Activated T-helper 17 cell treated with anti-CD3 and anti-CD28 coated beads, Interleukin-2, amount 50 U/mL, for 72 hours (primary cell): ENCODE data around the gene SUPT7L. TPM values are rescaled to one million over a fixed set of nuclear protein-coding genes. Genes with fewer than 3 reads are reported as not detected.
A peak's percentile ranks its signal among the peaks of the same experiment; 100 is the strongest.

Experiments
- ATAC-seq: fragments of 150-1000 bp; cut with Tn5 transposase; replicated peaks from 2 replicates; pipeline ENCODE4 v1.10.0; 2021; ENCODE audit warnings: mild to moderate bottlenecking, moderate library complexity
- H3K27ac Mint-ChIP-seq: one replicate; pipeline ENCODE4 v1.8.0; 2022; ENCODE audit warnings: mixed read lengths
- H3K27me3 Mint-ChIP-seq: one replicate; pipeline ENCODE4 v1.8.0; 2022; ENCODE audit warnings: mixed read lengths
- H3K36me3 Mint-ChIP-seq: one replicate; pipeline ENCODE4 v1.8.0; 2022; ENCODE audit warnings: low read depth, mild to moderate bottlenecking, mixed read lengths
- H3K4me1 Mint-ChIP-seq: one replicate; pipeline ENCODE4 v1.8.0; 2022; ENCODE audit warnings: mixed read lengths
- H3K4me3 Mint-ChIP-seq: one replicate; pipeline ENCODE4 v1.8.0; 2022; ENCODE audit warnings: mild to moderate bottlenecking, mixed read lengths
- H3K9me3 Mint-ChIP-seq: one replicate; pipeline ENCODE4 v1.8.0; 2022; ENCODE audit warnings: mixed read lengths
- total RNA-seq, 2 donors: library from RNA; stranded (reverse); gene quantifications; one replicate each; pipeline ENCODE4 v1.2.3, GENCODE V29; 2022

SUPT7L gene, protein sequence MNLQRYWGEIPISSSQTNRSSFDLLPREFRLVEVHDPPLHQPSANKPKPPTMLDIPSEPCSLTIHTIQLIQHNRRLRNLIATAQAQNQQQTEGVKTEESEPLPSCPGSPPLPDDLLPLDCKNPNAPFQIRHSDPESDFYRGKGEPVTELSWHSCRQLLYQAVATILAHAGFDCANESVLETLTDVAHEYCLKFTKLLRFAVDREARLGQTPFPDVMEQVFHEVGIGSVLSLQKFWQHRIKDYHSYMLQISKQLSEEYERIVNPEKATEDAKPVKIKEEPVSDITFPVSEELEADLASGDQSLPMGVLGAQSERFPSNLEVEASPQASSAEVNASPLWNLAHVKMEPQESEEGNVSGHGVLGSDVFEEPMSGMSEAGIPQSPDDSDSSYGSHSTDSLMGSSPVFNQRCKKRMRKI
- 10 to 100 TPM; 27.7 to 32.7 TPM for total RNA-seq

DNA sequence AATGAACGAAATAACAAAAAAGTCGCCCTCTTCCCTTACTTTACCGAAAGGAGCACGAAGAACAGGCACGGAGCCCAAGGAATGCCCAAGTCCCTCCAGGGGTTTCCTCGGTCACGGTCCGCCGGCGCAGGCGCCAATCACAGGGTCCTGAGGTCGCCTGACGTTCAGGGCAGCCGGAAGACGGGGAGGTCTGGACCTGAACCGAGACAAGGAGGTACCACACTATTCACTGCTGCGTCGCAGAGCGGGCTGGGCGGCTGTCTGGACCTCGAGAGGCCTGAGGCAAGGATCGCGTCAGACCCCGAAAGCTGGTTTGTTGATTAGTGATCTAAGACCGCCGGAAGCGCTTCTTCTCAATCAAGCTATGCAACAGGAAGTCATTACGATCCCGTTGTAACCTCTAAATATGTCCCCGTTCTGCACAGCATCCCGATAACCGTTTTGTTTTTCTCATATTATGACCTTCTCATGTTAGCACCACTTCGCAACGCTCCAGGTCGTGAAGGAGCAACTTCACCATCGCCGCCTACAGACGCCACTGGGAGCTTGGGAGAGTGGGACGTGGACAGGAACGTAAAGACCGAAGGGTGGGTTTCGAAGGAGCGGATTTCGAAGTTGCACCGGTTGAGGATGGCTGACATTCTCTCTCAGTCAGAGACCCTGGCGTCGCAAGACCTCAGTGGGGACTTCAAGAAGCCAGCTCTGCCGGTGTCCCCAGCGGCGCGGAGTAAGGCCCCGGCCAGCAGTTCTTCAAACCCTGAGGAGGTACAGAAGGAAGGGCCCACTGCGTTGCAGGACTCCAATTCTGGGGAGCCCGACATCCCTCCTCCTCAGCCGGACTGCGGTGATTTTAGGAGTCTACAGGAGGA is at the start of gene SUPT7L, which contains the start of gene SLC4A1AP:
Gene SUPT7L (minus strand): TSS at position 330 of the 869 bp plus-strand sequence. CDS start 1,422 bp downstream, outside the sequence.
Gene SLC4A1AP (plus strand): TSS at position 605 of the 869 bp plus-strand sequence. CDS start 26 bp downstream, at position 631.
- Mint-ChIP-seq H3K36me3 (peaks cover 95% of the 10 kb centered on the region), H3K4me1 (peaks cover 25% of the 10 kb centered on the region)

DNA sequence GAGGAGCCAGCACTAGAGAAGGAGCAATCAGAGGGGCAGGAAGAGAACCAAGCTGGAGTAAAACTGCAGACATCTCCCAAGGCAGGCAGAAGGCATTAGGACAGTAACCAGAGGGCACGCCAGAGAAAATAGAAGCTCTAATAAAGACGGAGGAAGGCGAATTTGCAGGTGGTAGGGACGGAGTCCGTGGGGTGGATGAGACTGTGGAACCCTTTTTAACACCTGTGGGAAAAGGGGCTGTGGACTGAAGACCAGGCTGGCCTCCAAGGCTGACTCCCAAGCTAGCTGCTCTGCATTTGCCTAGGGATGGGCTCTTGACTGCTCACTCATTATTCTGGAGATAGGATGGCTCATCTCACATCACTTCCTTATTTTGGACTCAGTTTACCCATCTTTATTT is 49.8 kb upstream of the SUPT7L start:
- ATAC-seq = no peak
- Mint-ChIP-seq H3K9me3 (no peaks in the 10 kb centered on the region), H3K27ac (no peak overlapping the region), H3K4me3 (no peak overlapping the region), H3K36me3 (no peaks in the 10 kb centered on the region), H3K4me1 (peaks cover 18% of the 10 kb centered on the region), H3K27me3 (no peaks in the 10 kb centered on the region)

More for the DNA sequence above, at the start of gene SUPT7L, which contains the start of gene SLC4A1AP:
- H3K9me3 Mint-ChIP-seq = no peaks in the 10 kb centered on the region
- H3K27me3 Mint-ChIP-seq = no peaks in the 10 kb centered on the region
- H3K27ac Mint-ChIP-seq = peak within 1 kb of the TSS; percentile 99
- peak within 1 kb of the TSS; percentile 99 for H3K4me3 Mint-ChIP-seq
- peak; percentile 90 for ATAC-seq

DNA sequence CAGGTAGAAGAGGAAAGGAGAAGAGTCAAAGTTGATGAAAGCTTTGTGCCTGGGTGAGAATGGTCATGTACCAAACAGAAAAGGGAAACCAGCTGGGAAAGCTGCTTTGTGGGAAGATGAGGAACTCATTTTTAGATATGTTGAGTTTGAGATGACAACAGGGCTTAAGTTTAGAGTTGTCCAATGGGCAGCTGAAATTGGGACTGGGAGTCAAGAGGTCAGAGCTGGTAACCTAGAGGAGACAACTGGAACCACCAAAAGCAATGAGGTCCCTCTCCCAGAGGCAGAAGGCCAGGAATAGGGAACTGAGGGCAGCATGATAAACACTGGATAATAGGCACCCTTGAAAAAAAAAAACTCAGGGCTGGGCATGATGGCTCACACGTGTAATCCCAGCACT is 49.1 kb upstream of the SUPT7L start:
- Mint-ChIP-seq H3K27ac (no peak overlapping the region), H3K4me1 (peaks cover 18% of the 10 kb centered on the region), H3K4me3 (no peak overlapping the region), H3K27me3 (no peaks in the 10 kb centered on the region), H3K36me3 (no peaks in the 10 kb centered on the region), H3K9me3 (no peaks in the 10 kb centered on the region)
- no peak for ATAC-seq

DNA sequence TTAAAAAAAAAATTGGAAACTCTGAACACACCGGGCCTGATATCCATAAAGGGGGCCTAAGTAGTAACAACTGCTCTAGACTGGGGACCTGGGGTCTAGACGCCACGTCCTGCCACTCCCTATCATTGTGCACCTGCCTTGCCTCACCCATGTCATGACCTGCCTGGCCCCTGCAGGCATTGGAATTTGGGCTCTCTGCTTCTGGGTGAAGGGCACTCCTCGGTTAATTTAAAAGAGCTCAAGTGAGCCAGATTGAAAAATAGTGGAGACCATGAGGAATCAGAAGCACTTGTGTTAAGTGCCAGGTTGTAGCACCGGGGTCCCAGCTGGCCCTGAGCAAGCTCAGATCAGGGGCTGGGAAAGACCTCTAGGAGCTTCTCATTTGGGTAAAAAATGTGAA is 48.4 kb upstream of the SUPT7L start:
- Mint-ChIP-seq H3K27ac (no peak overlapping the region), H3K36me3 (no peaks in the 10 kb centered on the region), H3K27me3 (no peaks in the 10 kb centered on the region), H3K4me3 (no peak overlapping the region), H3K9me3 (no peaks in the 10 kb centered on the region), H3K4me1 (peaks cover 13% of the 10 kb centered on the region)
- ATAC-seq = no peak

DNA sequence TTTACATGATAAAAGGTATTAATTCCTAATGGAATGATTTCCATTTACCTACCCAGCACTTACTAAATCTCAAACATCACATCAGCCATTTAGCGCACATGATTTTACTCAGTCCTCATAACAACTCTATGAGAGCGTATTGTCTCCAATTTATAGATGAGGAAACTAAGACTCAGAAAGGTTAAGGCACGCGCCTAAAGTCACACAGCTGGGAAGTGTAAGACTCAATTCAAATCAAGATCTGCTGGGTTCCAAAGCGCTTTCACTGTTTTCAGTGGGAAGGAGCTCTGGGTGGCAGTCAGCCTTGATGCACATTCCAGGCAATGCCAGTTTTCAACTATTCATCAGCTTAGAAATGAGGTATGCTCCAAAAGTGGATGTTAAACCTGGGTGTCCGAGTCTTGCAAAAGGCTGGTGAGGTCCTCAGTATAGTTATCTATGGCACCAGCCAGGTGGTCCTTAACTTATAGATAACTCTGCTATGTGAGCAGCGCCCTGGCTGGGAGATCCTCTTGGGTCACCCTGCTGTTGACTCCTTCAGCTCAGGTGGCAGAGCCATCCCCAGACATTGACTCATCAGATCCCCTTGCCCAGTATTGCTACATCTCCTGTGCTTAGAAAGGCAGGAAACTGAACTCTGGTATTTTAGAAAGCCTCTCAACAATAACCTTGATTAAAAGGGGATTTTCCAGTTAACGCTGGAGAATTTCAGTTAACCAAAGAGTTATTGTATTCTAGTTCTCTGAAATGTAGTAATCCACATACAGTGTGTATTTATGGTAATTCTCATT is 47.4 kb upstream of the SUPT7L start:
- Mint-ChIP-seq H3K4me3 (no peak overlapping the region), H3K36me3 (no peaks in the 10 kb centered on the region), H3K27me3 (no peaks in the 10 kb centered on the region), H3K27ac (no peak overlapping the region), H3K4me1 (peaks cover 11% of the 10 kb centered on the region), H3K9me3 (no peaks in the 10 kb centered on the region)
- peak; percentile 61 for ATAC-seq

DNA sequence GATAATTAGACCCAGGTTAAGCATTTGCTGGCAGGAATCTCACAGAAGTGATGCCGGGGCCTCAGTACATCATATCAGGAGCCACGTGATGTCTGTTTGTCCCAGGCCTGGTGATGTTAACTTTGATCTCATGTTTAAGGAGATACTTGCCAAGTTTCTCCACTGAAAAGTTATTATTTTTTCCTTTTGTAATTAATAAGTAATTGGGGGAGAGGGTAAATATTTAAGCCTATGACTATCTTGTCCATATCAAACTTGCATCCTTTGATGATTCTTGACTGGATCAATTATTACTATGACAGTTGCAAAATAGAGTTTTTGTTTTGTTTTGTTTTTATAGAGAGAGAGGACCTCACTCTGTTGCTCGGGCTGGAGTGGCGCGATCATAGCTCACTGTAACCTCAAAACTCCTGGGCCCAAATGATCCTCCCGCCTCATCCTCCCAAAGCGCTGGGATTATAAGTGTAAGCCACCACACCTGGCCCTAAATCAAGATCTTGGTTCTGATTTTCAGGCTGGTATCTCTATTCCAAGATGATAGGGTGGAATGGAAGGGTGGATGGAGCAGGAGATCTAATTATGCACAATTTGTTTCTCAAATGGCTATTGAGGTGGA is 46.7 kb upstream of the SUPT7L start:
- H3K4me3 Mint-ChIP-seq = no peak overlapping the region
- H3K36me3 Mint-ChIP-seq = no peaks in the 10 kb centered on the region
- H3K9me3 Mint-ChIP-seq = no peaks in the 10 kb centered on the region
- H3K27me3 Mint-ChIP-seq = no peaks in the 10 kb centered on the region
- no peak overlapping the region for H3K27ac Mint-ChIP-seq
- peaks cover 17% of the 10 kb centered on the region for H3K4me1 Mint-ChIP-seq
- ATAC-seq = no peak

DNA sequence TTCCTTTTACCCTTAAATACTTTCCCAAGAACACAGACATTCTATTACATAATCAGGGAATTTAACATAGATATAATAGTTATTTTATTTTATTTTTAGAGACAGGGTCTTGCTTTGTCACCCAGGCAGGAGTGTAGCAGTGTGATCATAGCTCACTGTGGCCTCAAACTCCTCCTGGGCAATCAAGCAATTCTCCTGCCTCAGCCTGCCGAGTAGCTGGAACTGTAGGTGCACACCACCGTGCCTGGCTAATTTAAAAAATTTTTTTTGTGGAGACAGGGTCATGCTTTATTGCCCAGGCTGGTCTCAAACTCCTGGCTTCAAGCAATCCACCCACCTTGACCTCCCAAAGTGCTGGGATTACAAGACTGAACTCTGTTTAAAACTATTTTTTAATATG is 45.9 kb upstream of the SUPT7L start:
- Mint-ChIP-seq H3K4me1 (peaks cover 21% of the 10 kb centered on the region), H3K4me3 (no peak overlapping the region), H3K27me3 (no peaks in the 10 kb centered on the region), H3K36me3 (no peaks in the 10 kb centered on the region), H3K9me3 (no peaks in the 10 kb centered on the region), H3K27ac (no peak overlapping the region)
- no peak for ATAC-seq

DNA sequence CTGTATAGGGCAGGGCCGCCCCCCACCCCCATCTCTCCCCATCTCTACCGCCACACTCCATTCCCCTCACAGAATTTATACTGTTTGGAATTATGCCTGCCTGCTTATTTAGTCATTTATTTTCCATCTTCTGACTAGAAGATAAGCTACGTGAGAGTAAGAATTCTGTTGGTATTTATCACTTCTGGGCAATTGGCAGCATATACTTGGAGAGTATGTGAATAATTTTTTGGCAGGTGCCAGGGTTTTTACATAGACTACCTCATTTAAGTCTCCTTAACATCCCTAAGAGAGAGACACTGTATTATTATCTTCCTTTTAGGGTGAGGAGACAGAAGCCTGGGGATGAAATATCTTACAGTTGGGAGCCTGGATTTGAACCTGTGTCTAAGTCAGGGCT is 45.3 kb upstream of the SUPT7L start:
- no peaks in the 10 kb centered on the region for H3K9me3 Mint-ChIP-seq
- H3K27me3 Mint-ChIP-seq = no peaks in the 10 kb centered on the region
- no peak for ATAC-seq
- H3K36me3 Mint-ChIP-seq = no peaks in the 10 kb centered on the region
- peaks cover 25% of the 10 kb centered on the region for H3K4me1 Mint-ChIP-seq
- H3K4me3 Mint-ChIP-seq = no peak overlapping the region
- no peak overlapping the region for H3K27ac Mint-ChIP-seq

DNA sequence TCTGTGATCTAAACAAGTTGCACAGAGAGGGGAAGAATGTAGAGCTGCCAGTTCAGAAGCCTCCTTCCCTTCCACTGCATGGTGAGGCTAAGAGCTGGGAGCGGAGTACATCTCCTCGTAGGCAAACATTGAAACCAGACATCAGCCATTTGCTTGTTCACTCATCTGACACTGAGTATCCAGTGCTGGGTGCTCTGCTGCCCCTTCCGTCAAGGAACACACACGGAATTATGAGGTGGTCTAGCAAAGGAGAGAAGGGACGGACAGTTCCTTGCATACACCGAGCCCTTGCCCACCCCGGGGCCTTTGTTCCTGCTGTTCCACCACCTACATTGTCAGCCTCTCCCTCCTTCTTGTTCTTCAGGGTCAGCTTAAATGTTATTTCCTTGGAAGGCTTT is 44.8 kb upstream of the SUPT7L start:
- H3K36me3 Mint-ChIP-seq = no peaks in the 10 kb centered on the region
- no peak overlapping the region for H3K4me3 Mint-ChIP-seq
- no peak for ATAC-seq
- H3K27ac Mint-ChIP-seq = no peak overlapping the region
- no peaks in the 10 kb centered on the region for H3K9me3 Mint-ChIP-seq
- H3K27me3 Mint-ChIP-seq = no peaks in the 10 kb centered on the region
- peaks cover 29% of the 10 kb centered on the region for H3K4me1 Mint-ChIP-seq

DNA sequence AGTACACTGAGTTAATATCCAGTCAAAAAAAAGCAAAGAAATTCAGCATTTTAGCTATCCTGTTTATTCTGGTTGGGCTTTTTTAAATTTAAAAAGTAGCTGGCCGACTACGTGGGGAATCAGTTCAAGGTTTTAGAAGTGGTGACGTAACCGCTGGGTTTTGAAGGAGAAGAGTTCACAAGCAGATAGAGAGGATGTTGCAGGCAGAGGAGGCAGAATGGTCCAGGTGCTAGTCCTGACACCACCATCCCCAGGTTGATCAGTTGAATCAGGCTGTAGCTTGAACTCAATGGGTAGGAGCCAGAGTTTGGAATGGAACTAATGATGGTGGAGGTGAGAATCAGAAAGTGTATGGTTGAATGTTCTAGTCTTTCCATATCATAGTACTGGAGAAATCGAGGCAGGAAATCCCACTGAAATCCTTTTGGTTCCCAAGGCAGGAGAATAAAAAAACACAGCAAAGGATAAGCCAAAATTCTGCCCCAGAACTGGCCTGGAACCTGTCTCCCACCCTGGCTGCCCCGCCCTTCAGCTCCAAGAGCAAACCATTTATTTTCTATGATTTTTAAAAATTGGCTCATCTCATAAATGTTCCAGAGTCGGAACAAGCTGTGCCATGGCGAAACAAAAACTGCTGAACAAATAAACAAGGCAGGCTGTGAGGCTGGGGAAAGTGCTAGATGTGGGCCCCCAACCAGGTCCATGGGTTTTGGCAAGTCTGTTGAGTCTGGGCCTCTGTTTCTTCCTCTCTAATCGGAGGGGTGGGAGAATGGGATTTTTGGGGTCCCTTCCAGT is 44.2 kb upstream of the SUPT7L start:
- Mint-ChIP-seq H3K4me1 (peaks cover 30% of the 10 kb centered on the region), H3K9me3 (no peaks in the 10 kb centered on the region), H3K36me3 (no peaks in the 10 kb centered on the region), H3K27me3 (no peaks in the 10 kb centered on the region), H3K4me3 (no peak overlapping the region), H3K27ac (no peak overlapping the region)
- ATAC-seq = no peak

DNA sequence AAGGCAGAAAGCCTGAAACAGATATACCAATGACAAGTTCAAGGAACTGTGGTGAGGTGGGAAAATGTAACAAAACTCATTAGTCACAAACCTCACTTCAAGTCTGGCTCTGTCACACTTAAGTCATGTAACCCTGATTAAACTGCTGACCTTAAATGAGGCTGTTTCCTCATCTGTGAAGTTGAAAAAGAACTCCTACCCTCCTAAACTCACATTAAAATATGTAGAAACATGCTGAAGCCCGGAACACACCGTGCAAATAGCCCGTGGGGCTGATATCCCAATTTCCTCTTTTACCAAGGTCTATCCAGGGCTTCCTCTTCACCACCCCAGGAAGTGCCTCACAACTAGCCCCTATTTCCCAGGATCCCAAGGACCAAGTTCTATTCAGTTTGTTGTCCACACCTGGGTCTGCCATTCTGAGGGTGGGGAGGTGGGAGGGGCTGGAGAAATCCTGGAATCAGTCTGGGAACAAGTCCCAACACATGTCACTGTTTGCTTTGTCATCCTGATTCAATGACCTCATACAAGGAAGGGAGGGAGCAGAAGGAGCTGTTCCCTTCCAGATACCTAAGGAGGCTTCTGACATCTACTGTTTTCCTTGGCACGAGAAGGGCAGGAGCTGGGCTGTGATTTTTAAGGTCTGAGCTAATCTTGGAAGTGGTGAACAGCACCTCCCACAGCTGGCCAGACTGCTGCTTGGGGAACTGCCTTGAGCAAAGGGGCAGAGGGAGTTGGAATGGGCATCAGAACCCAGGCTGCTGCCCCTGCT is 42.6 kb upstream of the SUPT7L start:
- Mint-ChIP-seq H3K27ac (peak overlapping the region; percentile 64), H3K27me3 (no peaks in the 10 kb centered on the region), H3K36me3 (no peaks in the 10 kb centered on the region), H3K4me1 (peaks cover 21% of the 10 kb centered on the region), H3K4me3 (peak overlapping the region; percentile 49), H3K9me3 (no peaks in the 10 kb centered on the region)
- ATAC-seq = peak; percentile 95

DNA sequence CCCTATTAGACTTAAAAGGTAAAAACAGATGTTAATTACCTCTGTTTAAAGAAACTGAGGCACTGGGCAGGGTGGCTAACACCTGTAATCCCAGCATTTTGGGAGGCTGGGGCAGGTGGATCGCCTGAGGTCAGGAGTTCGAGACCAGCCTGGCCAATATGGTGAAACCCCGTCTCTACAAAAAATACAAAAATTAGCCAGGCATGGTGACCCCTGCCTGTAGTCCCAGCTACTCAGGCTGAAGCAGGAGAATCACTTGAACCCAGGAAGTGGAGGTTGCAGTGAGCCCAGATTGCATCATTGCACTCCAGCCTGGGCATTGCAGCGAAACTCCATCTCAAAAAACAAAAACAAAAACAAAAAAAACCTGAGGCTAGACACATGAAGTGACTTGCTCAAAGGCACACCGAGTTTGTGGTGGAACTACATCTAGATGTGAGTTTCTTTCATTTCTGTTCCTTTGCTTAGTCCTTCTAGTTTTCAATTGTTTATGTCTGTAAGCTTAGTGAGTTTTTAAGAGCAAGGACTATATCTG is 41.0 kb upstream of the SUPT7L start:
- no peaks in the 10 kb centered on the region for H3K36me3 Mint-ChIP-seq
- ATAC-seq = no peak
- H3K27me3 Mint-ChIP-seq = no peaks in the 10 kb centered on the region
- no peak overlapping the region for H3K4me3 Mint-ChIP-seq
- H3K4me1 Mint-ChIP-seq = peaks cover 21% of the 10 kb centered on the region
- no peak overlapping the region for H3K27ac Mint-ChIP-seq
- H3K9me3 Mint-ChIP-seq = no peaks in the 10 kb centered on the region
